Posterior cingulate gyrus (tissue), 11 donors: ENCODE data around the gene DNAJA3.
"Not testable (repeated sequence)": the region's sequence is repeated elsewhere in the genome, so short reads cannot be mapped to it uniquely, and the experiment has no call there.

Experiments used
- DNase-seq, 10 donors: peaks; one replicate each; pipeline versions ENCODE4 v3.0.0 to v3.0.0-alpha.2; 2020 to 2021; ENCODE audit warnings: mixed read lengths in 3 of 10
- intact Hi-C: fragments of 100-400 bp; cut with DNase I; formaldehyde crosslinking; loops from one replicate; pipeline ENCODE4 v1.15.1; 2023

DNAJA3 gene

DNA sequence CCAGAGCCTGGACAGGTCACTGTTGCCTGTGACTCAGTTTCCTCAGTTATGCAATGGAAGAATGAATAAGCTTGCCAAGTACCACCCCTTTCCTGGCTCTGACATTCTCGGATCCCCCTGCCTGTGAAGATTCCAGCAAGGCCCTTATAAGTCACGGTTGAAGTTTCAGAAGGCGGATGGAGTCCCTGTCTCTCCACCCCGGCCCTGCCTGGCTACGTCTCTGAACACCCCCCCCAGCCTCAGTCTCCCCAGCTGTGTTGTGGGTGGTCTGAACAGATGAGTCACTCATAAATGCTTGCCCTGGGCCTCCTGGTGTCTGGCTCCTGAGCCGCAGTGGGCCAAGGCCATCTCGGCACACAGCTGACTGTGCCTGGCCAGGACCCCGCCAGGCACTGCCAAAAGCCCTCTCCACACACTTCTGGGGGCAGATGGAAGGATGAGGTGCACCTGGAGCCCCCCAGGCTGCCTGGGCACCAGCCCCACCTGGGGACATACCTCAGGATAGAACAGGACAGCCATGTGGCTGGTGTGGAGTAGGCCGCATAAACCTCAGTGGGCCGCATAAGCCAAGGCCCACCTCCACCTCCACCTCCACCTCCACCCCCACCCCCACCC is 38.6 kb upstream of the DNAJA3 start:
- intact Hi-C loops, result no loop called here
- DNase-seq, result no peak

- no peak for DNase-seq
These were observed 37.9 kb upstream of the DNAJA3 start for GRCh38 chr16:4387781-4388180.

GRCh38 chr16:4388271-4389021 is 37.2 kb upstream of the DNAJA3 start:
- intact Hi-C loops, result no loop called here
- no peak for DNase-seq

More at GRCh38 chr16:4387781-4388180, 37.9 kb upstream of the DNAJA3 start:
- intact Hi-C loops, result no loop called here

DNA sequence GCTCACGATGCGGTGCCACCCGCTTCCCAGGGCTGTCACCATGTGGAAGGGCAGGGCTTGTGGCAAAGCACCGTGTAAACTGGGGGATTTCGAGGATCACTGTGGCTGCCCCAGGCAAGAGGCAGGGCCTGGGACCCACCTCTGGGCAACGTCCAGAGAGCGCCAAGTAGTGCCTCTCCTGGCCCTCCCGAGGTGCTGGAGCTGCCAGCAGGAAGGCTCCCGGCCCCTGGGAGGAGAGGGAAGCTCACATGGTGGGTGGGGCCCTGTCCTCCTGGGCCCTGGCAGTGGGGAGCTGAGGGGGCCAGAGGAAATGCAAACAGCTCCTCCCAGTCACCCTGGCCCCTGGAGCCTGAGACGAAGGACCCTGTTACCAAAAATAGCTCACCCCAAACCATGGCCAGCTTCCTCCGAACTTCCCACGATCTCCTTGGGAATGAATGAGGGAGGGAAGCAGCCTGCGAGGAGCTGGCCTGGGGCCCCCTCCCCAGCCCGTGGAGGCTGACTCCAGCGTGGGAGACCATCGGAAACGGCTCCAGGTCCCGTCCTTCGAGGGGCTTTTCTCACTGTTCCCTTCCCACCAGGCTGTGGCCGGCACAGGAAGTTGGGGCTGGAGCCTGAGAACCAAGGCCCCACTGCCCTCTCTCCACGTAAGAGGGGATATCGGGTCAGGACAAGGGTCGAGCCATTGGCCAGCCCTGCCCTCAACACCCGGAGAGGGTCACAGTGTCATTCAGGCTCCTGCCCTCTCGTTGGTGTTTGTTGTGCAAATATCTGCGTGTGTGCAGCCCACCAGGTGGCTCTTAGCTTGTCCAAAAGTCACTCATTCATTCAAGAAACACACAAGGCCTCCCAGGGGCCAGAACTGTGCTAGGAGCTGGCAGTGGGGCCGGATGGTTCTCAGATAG is 36.4 kb upstream of the DNAJA3 start:
- no peak for DNase-seq
- intact Hi-C loops, result no loop called here

DNA sequence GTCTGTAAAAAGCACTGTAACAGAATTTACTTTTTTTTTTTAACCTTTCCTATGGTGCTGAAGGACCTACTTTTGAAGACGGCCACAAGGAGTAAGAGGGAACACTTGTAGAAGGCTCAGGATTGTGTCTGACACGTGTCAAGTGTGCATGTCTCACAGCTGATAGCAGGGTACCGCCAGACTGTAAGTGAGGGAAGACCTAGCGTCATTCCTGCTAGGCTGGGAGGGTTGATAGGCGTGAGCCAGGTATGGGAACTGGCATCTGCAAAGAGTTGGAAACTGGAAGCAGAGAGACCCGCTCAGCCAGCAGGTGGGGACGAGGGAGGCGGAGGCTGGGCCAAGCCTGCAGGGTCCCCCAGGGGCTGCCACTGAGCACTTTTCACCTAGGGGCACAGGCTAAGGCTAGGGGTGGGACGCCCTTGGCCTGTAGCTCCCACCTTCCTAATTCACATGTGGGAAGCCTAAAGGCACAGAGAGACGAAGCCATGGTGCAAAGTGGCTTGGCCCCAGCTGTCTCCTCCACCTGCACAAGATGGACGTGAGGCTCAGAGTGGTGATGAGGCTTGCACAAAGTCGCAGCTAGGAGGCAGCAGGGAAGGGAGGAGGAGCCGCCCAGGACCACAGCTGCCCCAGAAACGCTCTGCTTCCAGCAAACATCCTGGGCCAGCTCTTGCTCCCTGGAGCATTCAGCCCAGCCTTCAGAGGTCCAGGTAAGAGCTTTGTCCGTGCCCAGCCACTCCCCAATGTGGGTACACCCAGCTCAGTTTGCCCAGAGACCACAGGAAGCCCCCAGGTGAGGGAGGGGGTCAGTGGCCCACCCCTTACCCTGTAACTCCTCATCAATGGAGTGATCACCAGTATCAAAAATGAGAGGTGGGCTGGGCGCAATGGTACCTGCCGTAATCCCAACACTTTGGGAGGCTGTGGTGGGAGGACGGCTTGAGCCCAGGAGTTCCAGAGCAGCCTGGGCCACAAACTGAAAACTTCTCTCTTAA is 35.1 kb upstream of the DNAJA3 start:
- no peak for DNase-seq
- intact Hi-C loops, result no loop called here

DNA sequence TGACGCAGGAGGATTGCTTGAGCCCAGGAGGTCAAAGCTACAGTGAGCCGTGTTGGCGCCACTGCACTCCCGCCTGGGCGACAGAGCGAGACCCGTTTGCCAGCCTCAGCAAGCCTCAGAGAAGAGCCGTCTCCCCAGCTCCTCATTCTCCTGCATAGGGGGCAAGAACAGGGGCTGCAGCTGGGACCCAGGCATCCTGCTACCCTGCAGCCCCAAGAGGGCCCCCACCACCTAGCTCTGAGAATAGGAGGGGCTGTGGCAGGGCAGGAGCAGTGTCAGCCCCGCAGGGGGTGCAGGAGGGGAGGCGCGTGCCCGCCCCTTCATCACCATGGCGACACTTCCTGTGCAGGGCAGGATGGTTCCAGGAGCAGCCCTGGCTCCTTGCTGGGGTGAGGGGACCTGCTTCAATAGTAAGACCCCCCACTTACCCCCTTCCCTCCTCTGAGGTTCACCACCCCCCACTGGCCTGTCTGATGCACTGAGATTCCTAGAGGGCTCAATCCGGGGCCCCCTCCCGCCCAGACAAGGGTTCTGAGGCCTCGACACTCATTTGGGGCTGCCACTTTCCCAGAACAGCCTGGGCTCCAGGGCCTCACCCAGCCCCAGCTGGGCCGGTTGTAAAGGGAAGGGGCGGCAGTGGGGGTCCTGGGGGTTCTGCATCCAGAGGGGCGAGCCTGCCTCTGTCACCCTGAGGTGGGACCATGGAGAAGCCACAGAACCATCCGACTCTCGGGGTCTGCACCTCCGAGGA is 33.9 kb upstream of the DNAJA3 start:
- DNase-seq, result no peak
- intact Hi-C loops, result no loop called here

DNA sequence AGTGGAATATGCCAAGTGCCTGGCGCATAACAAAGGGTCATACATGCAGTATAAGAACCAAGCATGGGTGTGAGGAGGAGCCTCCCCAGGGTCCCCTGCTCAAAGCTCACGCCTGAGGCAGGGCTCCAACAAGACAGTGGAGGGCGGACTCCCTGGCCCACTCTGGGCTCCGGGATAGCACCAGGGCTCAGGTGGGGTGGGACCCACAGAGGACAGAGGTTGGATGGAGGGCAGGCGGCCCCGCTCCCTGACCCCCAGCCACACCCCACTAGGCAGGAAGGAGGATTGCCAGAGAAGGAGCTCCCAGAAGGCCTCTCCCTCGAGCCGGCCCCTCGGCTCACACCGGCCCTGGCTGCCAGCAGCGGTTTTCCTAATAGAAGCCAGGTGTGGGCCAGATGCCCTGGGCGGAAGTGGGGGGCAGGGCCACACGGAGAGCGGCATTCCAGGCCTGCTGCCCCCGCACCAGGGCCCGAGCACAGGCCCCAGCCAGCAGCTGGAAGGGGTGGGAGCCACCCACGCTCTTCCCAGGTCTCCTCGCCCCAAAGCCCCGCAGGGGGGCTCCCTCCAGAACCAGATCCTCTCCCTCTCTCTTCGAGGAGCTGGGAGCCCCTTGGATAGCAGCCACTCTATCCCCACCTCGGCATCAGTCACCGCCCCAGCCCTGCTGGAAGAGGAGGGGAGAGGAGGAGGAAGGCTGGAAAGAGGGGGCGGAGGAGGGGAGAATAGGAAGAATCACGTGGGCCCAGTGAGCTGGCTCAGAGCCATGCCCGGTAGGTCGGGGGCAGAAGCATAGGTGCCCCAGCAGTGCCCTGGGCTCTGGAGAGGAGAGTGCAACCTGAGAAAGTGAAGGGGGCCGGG is 33.1 kb upstream of the DNAJA3 start:
- intact Hi-C loops, result no loop called here
- DNase-seq, result peak in 1 of 10 donors; percentile 75

GRCh38 chr16:4393240-4393600 is 32.4 kb upstream of the DNAJA3 start:
- intact Hi-C loops, result no loop called here

DNA sequence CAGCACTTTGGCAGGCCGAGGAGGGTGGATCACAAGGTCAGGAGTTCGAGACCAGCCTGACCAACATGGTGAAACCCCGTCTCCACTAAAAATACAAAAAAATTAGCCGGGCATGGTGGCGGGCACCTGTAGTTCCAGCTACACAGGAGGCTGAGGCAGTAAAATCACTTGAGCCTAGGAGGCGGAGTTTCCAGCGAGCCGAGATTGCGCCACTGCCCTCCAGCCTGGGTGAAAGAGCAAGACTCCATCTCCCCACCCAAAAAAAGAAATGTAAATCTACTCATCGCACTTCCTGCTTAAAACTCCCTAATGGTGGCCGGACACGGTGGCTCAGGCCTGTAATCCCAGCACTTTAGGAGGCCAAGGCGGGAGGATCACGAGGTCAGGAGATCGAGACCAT is 31.8 kb upstream of the DNAJA3 start:
- intact Hi-C loops, DNase-seq: not testable (repeated sequence)

More at GRCh38 chr16:4393240-4393600, 32.4 kb upstream of the DNAJA3 start:
- DNase-seq, result no peak

DNA sequence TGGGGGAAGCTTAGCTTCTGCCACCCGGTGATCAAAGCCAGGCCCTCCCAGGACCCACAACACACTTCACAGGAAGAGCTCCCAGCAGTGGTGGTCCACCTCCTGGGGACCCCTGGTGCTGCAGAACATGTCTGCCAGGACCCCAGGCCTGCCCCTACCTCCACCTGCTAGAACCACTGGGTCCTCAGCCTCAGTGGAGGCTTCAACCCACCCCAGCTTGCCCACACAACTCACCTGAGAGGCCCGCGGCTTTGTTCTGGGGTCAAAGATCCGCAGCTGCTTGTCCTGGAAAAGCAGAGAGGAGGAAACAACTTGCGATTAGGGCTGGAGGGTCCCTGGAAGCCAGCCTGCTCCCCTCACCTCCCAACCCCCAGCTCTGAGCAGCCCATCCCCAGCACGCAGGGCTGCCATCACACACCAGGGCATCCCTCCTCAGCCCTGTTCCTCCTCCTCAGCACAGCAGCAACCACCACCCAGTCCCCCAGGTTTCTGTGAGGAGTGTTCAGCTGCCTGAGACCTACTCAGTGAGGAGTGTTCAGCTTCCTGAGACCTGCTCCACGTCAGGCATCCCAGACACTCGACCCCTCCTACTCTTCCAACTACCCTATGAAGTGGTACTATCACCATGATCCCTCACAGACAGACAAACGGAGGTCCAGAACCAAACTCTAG is 30.5 kb upstream of the DNAJA3 start:
- intact Hi-C loops, result no loop called here
- DNase-seq, result no peak

DNA sequence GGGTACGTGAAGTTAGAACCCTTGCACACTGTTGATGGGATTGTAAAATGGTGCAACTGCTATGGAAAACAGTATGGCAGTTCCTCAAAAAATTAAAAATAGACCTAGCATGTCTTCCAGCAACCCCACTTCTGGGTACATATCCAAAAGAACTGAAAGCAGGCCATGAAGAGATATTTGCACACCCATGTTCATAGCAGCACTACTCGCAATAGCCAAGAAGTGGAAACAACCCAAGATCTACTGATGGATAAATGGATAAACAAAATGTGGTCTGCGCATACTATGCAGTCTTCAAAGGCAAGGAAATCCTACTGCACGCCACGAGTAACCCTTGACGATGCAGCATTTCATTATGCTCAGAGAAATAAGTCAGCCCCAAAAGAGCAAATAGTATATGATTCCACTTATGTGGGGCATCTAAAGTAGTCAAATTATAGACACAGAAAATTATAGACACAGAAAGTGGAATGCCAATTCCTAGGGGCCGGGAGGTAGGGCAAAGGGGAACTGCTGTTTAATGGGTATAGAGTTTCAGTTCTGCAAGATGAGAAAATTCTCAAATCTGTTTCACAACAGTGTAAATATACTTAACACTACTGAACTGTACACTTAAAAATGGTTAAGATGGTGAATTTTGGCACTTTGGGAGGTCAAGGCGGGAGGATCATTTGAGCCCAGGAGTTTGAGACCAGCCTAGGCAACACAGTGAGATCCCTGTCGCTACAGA is 26.5 kb upstream of the DNAJA3 start:
- no peak for DNase-seq
- intact Hi-C loops, result no loop called here

- DNase-seq, result no peak
- intact Hi-C loops, result loop anchor here (5.0 kb wide), 1 partner anchor 129 kb away; the partner anchor contains the start of gene TFAP4
These were observed 24.6 kb upstream of the DNAJA3 start for GRCh38 chr16:4401094-4401501.

GRCh38 chr16:4401510-4401909 is 24.2 kb upstream of the DNAJA3 start:
- no peak for DNase-seq
- intact Hi-C loops, result loop anchor here (5.0 kb wide), 1 partner anchor 129 kb away; the partner anchor contains the start of gene TFAP4

DNA sequence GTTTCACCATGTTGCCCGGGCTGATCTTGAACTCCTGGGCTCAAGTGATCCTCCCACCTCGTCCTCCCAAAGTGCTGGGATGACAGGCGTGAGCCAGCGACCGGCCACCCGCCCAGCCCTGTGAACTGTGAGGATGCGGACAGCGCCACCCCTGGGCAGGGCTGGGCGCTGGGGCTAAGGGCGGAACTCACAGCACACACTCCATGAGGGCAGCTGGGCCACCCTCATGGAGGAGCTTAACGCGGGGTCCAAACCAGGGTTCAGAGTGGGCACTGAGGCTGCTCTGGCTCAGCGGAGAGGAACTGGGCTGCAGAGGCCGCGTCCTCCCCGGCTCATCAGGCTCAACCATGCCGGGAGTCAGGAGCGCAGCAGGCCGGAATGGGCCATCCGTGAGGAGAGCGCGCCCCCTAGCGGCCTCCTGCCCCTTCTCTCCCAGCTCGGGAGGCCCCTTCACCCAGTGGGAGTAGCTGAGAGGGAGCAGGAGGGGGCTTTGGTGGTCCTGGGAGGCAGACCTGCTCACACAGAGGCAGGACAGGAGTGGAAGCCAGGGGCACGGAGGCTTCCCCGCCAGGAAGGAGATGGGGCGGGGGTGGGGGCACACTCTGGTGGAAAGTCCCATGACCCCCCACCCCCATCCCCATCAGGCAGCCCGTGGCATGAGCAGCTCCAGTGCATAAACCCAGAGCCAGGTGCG is 23.1 kb upstream of the DNAJA3 start:
- peak; percentile 76 to 98 (median 89) for DNase-seq
- intact Hi-C loops, result loop anchor here (1.0 to 5.0 kb wide), 2 partner anchors 43 to 130 kb away; partner anchors contain the start of gene TFAP4

DNA sequence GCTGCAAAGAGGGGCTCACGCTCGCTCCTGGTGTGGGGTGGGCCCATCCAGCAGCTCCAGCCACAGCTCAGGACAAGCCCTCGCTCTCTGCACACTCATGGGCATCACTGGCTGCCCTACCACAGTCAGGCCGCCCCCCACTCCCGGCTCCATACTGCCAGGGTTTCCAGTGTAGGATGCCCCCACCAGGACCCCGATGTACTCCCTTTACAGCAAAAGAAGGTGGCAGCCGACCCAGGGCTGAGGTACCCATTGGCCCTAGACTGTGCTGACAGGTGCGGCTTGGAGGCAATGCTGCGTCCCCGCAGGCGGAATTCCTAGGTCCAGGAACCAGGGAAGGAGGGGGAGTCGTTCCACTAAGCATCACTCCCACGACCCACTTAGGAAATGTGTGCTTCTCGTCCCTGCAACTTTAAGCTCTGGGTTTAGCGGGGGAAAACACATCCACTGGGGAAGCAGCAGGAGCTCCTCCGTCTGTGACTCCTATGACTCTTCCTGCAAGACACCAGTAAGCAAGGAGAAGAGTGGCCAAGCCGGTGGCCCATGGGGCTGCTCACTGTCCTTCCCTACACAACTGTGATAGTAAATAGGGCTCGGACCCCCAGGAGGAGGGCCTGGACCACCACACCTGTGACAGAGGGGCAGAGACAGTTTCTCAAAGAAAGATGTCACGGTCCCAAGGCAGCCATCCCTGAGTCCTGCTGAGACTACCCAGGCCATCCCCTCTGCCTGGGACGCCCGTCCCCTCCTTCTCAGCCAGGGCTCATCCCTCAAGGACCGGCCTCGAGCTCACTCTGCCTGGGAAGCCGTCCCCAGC is 22.3 kb upstream of the DNAJA3 start:
- intact Hi-C loops, result loop anchor here (5.0 kb wide), 1 partner anchor 131 kb away; the partner anchor contains the start of gene TFAP4
- DNase-seq, result no peak
